HepG2 (cell line): ENCODE measurements around the gene ZDHHC14. TPM values are rescaled to one million over a fixed set of nuclear protein-coding genes. Genes with fewer than 3 reads are reported as not detected.

ENCODE experiments used
- DPF2 ChIP-seq: sonication (generic); formaldehyde crosslinking; IDR thresholded peaks from 2 replicates; pipeline ENCODE4 v1.4.0; 2020; ENCODE audit warnings: mild to moderate bottlenecking, low read depth, missing genetic modification reagents, borderline replicate concordance
- EED ChIP-seq: sonication (generic); formaldehyde crosslinking; IDR thresholded peaks from 2 replicates; pipeline ENCODE4 v1.5.0; 2020; ENCODE audit warnings: mild to moderate bottlenecking, missing genetic modification reagents
- ETV5 ChIP-seq: IDR thresholded peaks from 2 replicates; pipeline ENCODE4 v1.6.1; 2018; ENCODE audit warnings: missing biosample characterization, missing genetic modification reagents, inconsistent platforms, borderline replicate concordance
- HDAC6 ChIP-seq: fragments of 200-600 bp; sonication (generic); IDR thresholded peaks from 2 replicates; pipeline ENCODE4 v1.7.0; 2017; ENCODE audit warnings: mild to moderate bottlenecking, antibody characterized with exemption, low read length, low read depth
- JUN ChIP-seq: sonication (generic); formaldehyde crosslinking; IDR thresholded peaks from 2 replicates; pipeline ENCODE4 v1.4.0; 2020; ENCODE audit warnings: mild to moderate bottlenecking, missing genetic modification reagents
- SOX5 ChIP-seq: IDR thresholded peaks from 2 replicates; pipeline ENCODE4 v1.6.1; 2016; ENCODE audit warnings: borderline replicate concordance
- SRY ChIP-seq: sonication (generic); formaldehyde crosslinking; IDR thresholded peaks from 2 replicates; pipeline ENCODE4 v1.8.0; 2022; ENCODE audit warnings: mild to moderate bottlenecking, missing genetic modification reagents
- SSRP1 ChIP-seq: IDR thresholded peaks from 2 replicates; pipeline ENCODE4 v1.6.1; 2016; ENCODE audit warnings: control low read depth
- THRA ChIP-seq: sonication (generic); formaldehyde crosslinking; IDR thresholded peaks from 2 replicates; pipeline ENCODE4 v1.4.0; 2020; ENCODE audit warnings: missing genetic modification reagents, borderline replicate concordance
- ZBTB1 ChIP-seq: sonication (generic); formaldehyde crosslinking; IDR thresholded peaks from 2 replicates; pipeline ENCODE4 v1.4.0; 2020; ENCODE audit warnings: missing genetic modification reagents, borderline replicate concordance
- ZBTB2 ChIP-seq: sonication (generic); formaldehyde crosslinking; IDR thresholded peaks from 2 replicates; pipeline ENCODE4 v1.8.0; 2022; ENCODE audit warnings: low read depth, missing genetic modification reagents
- ZBTB25 ChIP-seq: IDR thresholded peaks from 2 replicates; pipeline ENCODE4 v1.6.1; 2018; ENCODE audit warnings: missing genetic modification reagents
- ZBTB33 ChIP-seq: sonication (generic); formaldehyde crosslinking; IDR thresholded peaks from 2 replicates; pipeline ENCODE4 v1.4.0; 2020; ENCODE audit warnings: missing genetic modification reagents
- ZFP36L1 ChIP-seq: sonication (generic); formaldehyde crosslinking; IDR thresholded peaks from 2 replicates; pipeline ENCODE4 v1.8.0; 2022; ENCODE audit warnings: mild to moderate bottlenecking, missing genetic modification reagents, moderate library complexity
- ZNF10 ChIP-seq: sonication (generic); formaldehyde crosslinking; IDR thresholded peaks from 2 replicates; pipeline ENCODE4 v1.4.0; 2020; ENCODE audit warnings: mild to moderate bottlenecking, low read depth, missing genetic modification reagents, borderline replicate concordance
- ZNF292 ChIP-seq: sonication (generic); formaldehyde crosslinking; IDR thresholded peaks from 2 replicates; pipeline ENCODE4 v1.8.1; 2022; ENCODE audit warnings: mild to moderate bottlenecking, low read depth, missing genetic modification reagents, borderline replicate concordance
- ZNF446 ChIP-seq: sonication (generic); formaldehyde crosslinking; IDR thresholded peaks from 2 replicates; pipeline ENCODE4 v1.5.0; 2020; ENCODE audit warnings: mild to moderate bottlenecking, missing genetic modification reagents
- ZNF460 ChIP-seq: sonication (generic); formaldehyde crosslinking; IDR thresholded peaks from 2 replicates; pipeline ENCODE4 v1.5.1; 2020; ENCODE audit warnings: missing genetic modification reagents, mild to moderate bottlenecking, borderline replicate concordance
- ZNF546 ChIP-seq: sonication (generic); formaldehyde crosslinking; conservative IDR thresholded peaks from 2 replicates; pipeline ENCODE4 v1.8.1; 2023; ENCODE audit warnings: mild to moderate bottlenecking, missing genetic modification reagents
- ZNF552 ChIP-seq: sonication (generic); formaldehyde crosslinking; IDR thresholded peaks from 2 replicates; pipeline ENCODE4 v1.9.0; 2022; ENCODE audit warnings: missing genetic modification reagents, mild to moderate bottlenecking, borderline replicate concordance
- ZNF83 ChIP-seq: sonication (generic); formaldehyde crosslinking; IDR thresholded peaks from 2 replicates; pipeline ENCODE4 v1.4.0; 2020; ENCODE audit warnings: missing genetic modification reagents, mild to moderate bottlenecking, borderline replicate concordance
- ZSCAN21 ChIP-seq: sonication (generic); formaldehyde crosslinking; IDR thresholded peaks from 2 replicates; pipeline ENCODE4 v1.8.0; 2022; ENCODE audit warnings: mild to moderate bottlenecking, missing genetic modification reagents, moderate library complexity, borderline replicate concordance
- polyA plus RNA-seq, 8 experiments: library from polyadenylated mRNA; depleted of rRNA in 3 of 8; stranded (reverse) in 7 of 8; unstranded in 1 of 8; fragments of >200 nt; fragmentation: Illumina TruSeq in 4 of 8; extraction: Trizol in 4 of 8; gene quantifications; 2 replicates each; pipeline versions ENCODE4 v1.2.1 to v1.2.3, GENCODE V29; 2011 to 2016; ENCODE audit warnings: low read depth in 4 of 8, missing spikeins in 1 of 8, mixed read lengths in 1 of 8; ENCODE audit not compliant: insufficient read depth in 1 of 8
- total RNA-seq, 5 experiments: library from RNA; depleted of rRNA; stranded (reverse); fragments of >200 nt; fragmentation: Illumina TruSeq; extraction: Trizol; gene quantifications; 2 replicates each; pipeline ENCODE4 v1.2.3, GENCODE V29; 2016; ENCODE audit warnings: low read depth in 1 of 5
- TF ChIP-seq, protein P1 (sequence below): sonication (generic); formaldehyde crosslinking; IDR thresholded peaks from 2 replicates; pipeline ENCODE4 v1.4.0; 2020; ENCODE audit warnings: missing genetic modification reagents

Gene ZDHHC14
- total and polyA plus RNA-seq, 2 of the 13 experiments (the other 11 are each of a cell fraction or from before 2014, with no cell fraction given), result 3.7 to 9.5 TPM

DNA sequence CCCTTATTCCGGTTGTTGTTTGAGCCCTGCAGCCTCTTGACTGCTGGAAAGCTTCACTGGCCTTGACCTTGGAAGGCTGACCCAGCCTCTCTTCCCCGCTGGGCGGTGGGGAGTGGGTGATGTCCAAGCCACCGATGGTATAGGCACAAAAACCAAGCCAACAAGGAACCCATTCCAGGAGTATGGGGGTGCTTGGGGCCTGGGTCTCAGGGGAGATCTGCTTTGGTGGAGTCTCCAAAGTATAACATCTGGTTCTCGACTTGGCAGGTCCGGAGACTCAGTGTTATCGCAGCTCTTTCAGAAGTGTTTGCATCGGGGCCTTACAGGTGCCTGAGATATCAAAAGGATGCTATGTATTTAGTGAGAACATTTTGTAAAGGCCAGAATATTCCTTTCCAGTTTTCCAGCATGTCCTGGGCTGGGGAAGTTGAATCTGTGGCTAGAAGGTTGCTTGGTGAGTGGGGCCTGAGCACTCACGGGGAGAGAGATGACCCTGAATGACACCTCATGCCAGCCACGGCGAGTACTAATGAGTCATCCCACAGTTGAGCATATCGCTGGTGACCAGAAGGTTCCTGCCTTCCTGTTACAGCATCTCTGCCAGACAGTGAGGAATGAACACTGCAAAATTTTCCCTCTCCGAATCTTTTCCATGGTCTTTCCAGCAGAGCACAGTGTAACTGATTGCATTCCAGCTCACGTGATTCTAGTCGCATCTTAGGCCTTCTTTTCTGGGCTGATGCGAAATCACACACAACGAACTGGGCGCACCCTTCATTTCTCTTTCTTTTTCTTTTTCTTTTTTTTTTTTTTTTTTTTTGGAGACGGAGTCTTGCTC lies 133.9 kb downstream of the ZDHHC14 start (continued):
- TF ChIP-seq SRY (CRISPR knock-in tag) (peak; percentile 68; the same call in 1 of the 2 replicates), HDAC6 (no peak), ZBTB33 (CRISPR knock-in tag) (peak; percentile 15; the same call in 1 of the 2 replicates), ZBTB25 (CRISPR knock-in tag) (no peak), ZBTB1 (no peak), DPF2 (CRISPR knock-in tag) (no peak), JUN (CRISPR knock-in tag) (peak; percentile 80; the same call in 1 of the 2 replicates), ZNF460 (CRISPR knock-in tag) (no peak), ZNF552 (CRISPR knock-in tag) (no peak), ZNF446 (CRISPR knock-in tag) (no peak), ZNF83 (CRISPR knock-in tag) (no peak), ZBTB2 (CRISPR knock-in tag) (no peak), ZNF10 (CRISPR knock-in tag) (peak; percentile 41; the same call in 1 of the 2 replicates), ZFP36L1 (CRISPR knock-in tag) (peak; percentile 13), SSRP1 (CRISPR knock-in tag) (no peak), ZNF546 (no peak), ZNF292 (CRISPR knock-in tag) (no peak), SOX5 (peak; percentile 43; the same call in 1 of the 2 replicates), ZSCAN21 (CRISPR knock-in tag) (no peak), ETV5 (CRISPR knock-in tag) (peak; percentile 65; the same call in 1 of the 2 replicates), EED (CRISPR knock-in tag) (no peak), THRA (CRISPR knock-in tag) (peak; percentile 95)
- TF ChIP-seq, protein P1, sequence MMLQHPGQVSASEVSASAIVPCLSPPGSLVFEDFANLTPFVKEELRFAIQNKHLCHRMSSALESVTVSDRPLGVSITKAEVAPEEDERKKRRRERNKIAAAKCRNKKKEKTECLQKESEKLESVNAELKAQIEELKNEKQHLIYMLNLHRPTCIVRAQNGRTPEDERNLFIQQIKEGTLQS (CRISPR knock-in tag), result peak; percentile 82
